CMK (cell line): Measurements from ENCODE around the gene EMP2.
A peak's percentile ranks its signal among the peaks of the same experiment; 100 is the strongest.
"Not testable (repeated sequence)": the region's sequence is repeated elsewhere in the genome, so short reads cannot be mapped to it uniquely, and the experiment has no call there.

ENCODE experiments used
- DNase-seq: peaks from one replicate; pipeline ENCODE4 v3.0.0-alpha.2; 2010; ENCODE audit warnings: low read depth

The EMP2 gene

DNA sequence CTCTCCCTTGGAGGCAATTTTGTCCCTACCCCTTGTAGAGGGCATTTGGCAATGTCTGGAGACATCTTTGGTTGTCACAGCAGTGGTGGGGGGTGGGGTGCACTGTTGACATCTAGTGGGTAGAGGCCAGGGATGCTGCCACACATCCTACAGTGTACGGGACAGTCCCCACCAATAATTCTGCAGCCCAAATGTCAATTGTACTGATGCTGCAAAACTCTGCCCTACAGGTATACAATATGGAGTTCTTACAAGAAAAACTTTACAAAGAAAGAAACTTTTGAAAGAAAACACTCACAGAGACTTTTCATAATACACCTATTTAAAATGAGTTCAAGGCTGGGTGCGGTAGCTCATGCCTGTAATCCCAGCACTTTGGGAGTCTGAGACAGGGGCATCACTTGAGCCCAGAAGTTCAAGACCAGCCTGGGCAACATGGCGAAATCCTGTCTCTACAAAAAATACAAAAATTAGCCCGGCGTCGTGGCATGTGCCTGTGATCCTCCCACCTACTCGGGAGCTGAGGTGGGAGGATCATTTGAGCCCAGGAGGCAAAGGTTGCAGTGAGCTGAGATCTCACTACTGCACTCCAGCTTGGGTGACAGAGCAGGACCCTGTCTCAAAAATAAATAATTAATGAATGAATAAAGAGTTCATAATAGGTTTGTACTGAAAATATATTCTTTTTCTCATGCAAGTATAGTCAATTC is 59.4 kb downstream of the EMP2 start:
- no peak for DNase-seq

DNA sequence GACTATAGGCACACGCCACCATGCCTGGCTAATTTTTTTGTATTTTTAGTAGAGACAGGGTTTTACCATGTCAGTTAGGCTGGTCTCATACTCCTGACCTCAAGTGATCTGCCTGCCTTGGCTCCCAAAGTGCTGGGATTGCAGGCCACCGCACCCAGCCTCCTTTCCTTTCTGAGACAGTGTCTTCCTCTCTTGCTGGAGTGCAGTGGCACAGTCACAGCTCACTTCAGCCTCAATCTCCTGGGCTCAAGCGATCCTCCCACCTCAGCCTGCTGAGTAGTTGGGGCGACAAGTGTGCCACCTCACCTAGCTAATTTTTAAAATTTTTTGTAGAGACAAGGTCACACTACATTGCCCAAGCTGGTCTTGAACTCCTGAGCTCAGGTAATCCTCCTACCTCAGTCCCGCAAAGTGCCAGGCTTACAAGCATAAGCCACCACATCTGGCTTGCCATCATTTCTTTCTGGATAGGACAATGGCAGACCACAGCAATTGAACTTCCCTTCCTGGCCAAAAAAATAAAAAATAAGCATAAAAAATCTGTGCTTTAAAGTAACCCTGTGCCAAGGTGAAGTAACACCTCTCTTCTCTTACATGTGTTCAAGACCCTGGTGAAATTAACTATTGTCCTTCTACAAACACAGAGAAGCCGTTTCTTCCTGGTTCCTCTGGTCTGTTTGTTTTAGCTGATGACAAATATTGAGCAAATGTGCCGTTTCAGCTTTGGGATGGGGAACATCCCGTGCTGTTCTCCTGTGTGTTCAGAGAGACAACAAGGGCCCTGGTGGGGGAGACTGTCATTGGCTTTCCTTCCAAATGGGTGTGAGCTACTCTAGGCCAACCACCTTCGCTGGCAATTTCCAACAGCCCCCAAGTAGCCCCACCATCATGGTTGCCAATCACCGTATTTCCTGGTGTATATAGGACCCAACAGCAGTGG is 60.2 kb downstream of the EMP2 start:
- no peak for DNase-seq

DNA sequence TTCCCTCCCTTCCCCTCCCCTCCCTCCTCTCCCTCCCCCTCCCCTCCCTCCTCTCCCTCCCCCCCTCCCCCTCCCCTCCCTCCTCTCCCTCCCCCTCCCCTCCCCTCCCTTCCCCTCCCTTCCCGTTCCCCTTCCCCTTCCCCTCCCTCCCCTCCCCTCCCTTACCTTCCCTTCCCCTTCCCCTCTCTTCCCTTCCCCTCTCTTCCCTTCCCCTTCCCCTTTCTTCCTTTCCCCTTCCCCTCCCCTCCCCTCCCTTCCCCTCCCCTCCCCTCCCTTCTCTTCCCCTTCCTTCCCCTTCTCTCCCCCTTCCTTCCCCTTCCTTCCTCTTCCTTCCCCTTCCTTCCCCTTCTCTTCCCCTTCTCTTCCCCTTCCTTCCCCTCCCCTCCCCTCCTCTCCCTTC is 61.1 kb downstream of the EMP2 start:
- DNase-seq = no peak

DNA sequence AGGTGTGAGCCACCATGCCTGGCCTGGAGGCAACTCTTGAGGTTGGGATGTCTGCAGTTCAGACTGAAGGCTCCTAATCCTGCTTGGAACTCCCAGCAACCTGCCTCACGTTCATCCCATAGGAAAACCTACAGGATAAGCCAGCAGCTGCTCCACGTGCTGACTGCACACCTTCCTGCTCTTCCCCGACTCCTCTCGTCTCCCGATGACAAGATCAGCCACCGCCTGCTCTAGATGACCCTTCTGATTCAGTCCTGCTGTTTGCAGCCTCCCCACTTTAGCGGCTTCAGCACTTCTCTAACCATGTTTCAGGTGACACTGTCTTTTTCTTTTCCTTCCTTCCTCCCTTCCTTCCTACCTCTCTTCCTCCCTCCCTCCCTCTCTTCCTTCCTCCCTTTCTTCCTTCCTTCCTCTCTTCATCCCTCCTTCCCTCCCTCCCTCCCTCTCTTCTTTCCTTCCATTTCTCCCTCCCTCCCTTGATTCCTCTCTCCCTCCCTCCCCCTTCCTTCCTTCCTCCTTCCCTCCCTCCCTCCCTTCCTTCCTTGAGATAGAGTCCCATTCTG is 61.8 kb downstream of the EMP2 start:
- no peak for DNase-seq

DNA sequence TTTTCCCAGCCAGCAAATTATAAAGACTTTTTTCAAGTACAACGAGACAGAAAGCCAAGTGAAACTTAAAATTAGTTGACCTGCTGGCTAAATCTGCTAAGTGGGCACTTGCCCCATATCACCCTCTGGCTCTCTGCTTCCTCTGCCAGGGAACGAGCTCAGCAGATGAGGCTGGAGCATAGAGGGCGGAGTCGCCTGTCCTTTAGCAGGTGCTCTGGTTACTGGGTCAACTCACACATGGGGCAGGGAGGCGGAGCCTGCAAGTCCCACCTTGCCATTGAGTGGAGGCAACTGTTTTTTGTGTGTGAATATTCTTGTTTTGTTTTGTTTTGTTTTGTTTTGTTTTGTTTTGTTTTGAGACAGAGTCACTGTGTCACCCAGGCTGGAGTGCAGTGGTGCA is 62.5 kb downstream of the EMP2 start:
- DNase-seq = no peak

DNA sequence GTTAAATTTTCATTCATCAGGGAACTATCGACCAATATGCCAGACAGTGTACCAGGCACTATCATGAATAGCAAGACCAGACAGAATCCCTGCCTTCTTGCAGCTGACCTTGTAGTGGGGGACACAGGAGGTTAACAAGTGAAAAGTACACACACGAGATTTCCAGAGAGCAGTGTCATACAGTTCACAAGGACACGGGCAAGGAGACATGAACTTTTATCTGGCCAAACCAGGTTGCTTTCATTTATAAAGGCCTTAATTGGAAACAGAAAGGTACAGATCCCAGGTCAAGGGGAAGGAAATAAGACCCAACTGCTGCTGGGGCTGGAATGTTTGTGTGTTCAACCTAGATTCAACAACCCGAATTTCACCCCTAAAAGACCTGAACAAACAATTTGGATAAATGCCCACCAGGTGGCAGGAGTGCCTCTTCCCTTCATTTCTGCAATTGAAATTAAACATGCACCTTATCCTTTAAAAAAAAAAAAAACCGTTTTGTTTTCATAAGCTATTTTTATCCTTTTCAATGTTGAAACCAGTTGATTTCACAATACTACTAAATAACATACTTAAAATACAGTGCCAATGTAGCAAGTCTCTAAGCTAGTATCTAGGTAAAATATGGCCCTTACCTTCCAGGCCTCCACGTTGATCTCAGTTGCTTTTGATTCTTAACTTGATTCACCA is 65.9 kb downstream of the EMP2 start:
- DNase-seq = no peak

DNA sequence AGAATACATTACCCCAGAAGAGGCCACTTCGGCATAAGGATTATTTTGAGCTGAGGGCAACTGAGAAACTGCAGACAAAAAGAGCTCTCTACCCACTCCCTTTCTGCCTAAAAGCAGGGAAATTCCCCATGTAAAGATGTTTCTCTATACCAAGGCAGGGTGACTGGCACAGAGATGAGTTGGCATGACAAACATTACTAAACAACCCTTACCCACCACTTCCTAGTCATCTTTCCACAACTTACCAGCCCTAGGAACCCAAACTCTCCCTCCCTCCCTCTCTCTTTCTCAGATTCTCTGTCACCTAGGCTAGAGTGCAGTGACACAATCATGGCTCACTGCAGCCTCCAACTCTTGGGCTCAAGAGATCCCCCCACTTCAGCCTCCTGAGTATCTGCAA is 68.6 kb downstream of the EMP2 start:
- no peak for DNase-seq

DNA sequence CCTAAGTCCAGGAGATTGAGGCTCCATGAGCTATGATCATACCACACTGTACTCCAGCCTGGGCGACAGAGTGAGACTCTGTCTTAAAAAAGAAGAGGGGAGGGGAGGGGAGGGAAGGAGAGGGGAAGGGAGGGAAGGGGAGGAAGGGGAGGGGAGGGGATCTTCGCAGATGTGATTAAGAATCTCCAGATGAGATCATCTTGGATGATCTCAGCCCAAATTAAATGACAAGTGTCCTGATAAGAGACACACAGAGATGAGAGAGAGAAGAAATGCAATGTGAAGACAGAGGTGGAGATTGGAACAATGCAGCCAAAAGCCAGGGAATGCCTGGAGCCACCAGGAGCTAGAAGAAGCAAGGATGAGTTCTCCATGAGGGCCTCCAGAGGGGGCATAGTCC is 70.1 kb downstream of the EMP2 start:
- no peak for DNase-seq

DNA sequence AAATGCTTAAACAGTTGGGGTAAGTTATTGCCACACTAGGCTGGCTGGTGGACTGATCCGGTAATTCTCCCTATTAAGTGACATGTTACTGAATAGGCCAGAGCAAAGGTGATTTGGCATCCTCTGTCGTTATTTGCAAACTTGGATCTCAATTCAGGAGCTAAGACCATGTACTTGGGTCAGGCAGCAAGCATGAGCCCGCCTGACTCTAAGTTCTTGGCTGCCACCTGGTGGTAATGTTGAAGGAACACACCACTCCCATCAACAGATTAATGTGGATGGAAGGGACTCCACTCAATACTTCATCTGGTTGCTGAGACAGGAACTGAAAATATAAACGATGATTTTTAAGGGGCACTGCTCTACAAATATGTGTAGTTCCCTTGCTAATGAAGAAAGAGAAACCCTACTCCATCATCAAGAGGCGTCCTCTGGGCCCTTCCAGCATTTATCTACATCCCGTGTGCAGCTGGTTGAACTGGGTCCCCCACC is 70.8 kb downstream of the EMP2 start:
- DNase-seq = peak; percentile 60

DNA sequence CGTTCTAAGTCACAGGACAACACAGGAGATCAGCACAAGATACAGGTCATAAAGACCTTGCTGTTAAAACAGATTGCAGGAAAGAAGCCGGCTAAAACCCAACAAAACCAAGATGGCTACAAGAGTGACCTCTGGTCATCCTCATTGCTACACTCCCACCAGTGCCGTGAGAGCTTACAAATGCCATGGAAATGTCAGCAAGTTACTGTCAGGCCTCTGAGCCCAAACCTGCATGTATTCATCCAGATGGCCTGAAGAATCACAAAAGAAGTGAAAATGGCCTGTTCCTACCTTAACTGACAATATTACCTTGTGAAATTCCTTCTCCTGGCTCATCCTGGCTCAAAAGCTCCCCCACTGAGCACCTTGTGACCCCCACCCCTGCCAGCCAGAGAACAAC is 75.1 kb downstream of the EMP2 start:
- DNase-seq = not testable (repeated sequence)

DNA sequence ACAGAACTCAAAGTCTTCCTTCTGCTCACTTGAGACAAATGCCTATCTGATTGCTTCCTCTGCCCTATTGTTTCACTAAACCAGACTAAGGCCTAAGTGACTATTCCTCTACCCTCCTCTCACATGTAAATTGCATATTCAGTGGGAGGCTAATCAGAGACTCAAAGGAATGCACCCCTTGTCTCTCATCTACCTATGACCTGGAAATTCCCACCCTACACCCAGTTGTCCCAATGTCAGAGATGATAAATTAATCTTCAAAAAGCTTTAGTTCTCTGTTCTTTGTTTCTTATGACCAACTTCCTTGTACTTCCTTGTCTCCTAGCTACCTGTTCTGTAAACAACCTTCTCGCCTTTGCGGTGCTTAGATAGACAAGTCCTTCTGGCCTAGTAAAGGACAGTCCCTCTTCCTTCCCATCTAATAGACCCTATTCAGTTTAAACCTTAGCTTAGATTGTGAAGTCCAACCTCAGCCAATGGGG is 76.0 kb downstream of the EMP2 start:
- DNase-seq = no peak

DNA sequence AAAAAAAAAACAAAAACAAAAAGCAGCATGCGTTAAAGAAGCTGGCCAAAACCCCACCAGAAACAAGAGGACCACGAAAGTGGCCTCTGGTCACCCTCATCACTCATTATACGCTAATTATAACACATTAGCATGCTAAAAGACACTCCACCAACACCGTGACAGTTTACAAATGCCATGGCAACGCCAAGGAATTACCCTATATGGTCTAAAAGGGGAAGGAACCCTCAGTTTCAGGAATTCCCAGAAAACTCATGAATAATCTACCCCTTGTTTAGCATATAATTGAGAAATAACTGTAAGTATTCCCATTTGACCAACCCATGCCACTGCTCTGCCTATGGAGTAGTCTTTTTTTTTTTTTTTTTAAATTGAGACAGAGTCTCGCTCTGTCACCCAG is 77.6 kb downstream of the EMP2 start:
- no peak for DNase-seq

DNA sequence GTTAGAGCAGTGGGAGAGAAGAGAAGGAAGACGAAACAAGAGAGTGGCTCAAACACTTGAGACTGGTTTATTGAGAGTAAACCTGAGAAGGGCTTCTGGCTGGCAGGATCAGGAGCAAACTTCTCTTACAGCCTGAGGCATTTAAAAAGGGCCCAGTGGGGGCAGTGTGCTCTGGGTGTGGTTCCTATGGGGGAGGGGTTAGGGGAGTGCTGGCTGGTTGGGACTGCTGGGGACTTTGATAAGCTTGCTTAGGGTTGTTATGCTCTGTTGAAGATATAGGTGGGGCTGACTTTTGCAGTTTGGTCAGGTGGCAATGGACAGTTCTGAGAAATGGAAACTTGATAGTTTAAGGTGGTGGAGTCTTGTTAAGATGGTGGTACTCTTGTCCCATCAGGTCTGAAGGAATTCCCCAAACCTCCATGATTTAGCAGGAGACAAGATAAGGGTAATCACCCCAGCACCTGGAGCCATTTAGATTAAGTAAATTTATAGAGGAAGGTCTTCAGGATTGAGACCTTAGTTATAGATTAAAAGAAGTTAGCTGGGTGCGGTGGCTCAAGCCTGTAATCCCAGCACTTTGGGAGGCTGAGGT is 79.3 kb downstream of the EMP2 start:
- DNase-seq = peak; percentile 45

DNA sequence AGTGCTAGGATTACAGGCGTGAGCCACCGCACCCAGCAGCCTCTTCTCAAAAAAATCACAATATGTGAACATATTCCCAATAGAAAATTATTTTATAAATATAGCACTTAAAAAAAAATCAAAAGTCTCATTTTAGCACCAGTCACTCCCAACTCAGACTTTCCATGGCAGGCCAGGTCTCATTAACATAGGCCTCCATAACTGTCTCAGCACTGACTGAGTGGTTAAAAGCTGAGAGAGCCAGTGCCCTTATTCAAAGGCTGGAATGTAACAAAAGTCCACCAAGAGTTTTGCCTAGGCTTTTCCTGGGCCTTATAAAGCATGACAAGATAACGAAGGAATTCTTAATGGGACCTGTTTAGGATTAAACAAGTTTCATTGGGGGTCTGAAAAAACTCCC is 79.8 kb downstream of the EMP2 start:
- no peak for DNase-seq

DNA sequence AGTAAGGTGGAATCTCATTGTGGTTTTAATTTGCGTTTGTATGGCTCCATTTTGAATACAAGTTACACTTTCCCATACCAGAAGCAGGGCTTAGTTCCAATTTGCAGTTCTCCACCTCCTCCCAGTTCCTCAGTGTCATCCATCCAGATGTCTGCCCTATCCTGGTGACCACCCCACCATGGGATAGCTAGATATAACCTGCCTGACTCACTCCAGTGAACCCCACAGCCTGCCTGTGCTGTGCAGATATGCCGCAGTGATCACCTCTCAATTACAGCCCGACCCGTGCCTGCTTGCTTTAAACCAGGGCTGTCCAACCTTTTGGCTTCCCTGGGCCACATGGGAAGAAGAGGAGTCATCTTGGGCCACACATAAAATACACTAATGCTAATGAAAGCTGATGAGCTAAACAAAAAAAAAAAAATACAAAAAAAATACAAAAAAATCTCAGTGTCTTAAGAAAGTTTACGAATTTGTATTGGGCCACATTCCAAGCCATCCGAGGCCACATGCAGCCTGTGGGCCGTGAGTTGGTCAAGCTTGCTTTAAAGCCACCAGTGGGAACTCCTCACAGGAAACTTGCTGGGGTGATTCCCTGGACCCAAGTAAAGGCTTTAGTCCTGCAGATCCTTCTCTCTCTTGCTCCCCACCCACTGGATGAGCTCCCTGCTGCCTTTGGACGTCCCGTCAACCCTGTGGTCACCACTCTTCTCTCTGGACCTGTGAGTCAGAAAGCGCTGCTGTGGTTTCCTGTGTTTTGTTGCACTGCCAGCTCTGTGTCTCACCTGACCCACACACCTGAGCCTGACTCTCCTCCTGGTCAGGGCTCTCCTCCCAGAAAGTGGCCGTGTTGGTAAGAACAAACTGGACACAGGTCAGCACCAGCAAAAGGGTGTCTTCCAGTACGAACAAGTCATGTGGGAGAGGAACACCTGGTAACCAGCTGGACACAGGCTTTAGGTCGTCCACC is 83.0 kb downstream of the EMP2 start:
- DNase-seq = no peak

DNA sequence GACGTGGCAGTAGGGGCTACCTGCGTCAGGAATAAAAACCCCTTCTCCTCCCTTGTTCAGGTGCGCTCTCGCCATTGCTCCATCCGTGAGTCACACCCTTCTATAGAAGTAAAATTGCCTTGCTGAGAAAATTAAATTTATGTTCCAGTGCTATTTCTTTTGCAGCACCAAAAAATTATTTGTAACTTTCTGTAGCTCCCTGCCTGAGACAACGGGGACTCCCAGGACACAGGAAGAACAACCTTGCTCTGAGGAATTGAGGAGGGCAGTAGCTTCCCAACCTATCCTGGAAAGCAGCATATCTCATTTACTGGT is 85.4 kb downstream of the EMP2 start:
- DNase-seq = no peak

DNA sequence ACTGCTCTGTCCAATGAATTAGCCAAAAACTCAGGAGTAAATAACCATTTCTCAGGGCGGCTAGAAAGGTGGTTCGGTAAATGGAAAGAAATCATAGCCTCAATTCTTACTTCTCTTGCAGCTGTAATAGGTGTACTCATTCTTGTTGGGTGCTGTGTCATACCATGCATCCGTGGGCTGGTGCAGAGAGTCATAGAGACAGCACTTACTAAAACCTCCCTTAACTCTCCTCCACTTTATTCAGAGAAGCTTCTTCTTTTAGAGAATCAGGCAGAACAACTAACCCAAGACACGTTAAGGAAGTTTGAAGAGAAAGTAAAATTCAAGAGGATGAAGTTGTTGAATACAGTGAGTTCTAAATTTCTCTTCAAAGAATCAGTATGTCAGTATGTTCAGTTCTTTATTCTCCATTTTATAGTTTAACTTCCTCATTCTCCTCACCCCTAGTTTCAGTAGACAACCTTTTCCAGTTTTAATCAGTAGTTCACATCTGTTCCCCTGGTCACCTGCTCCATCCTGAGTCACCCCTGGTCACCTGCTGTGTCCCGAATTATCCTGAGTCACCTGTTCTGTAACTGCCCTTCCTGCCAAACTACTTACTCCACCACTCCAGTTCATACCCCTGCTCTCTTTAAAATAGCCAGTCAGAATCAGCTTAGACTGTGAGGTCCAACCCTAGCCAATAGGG is 85.9 kb downstream of the EMP2 start:
- no peak for DNase-seq

DNA sequence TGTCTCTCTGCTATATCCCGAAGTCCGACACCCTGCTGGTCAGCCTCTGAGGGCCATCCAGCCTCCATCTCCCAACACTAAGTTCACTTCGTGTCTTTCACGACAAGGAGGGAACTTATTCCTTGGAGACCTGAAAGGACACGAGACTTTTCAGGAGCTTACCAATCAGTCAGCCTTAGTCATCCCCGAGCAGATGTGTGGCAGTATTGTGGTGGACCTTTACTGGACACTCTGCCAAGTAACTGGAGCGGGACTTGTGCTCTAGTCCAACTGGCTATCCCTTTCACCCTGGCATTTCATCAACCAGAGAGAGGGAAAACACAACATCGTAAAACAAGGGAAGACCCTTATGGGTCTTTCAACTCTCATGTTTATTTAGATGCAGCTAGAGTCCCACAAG is 87.1 kb downstream of the EMP2 start:
- no peak for DNase-seq

DNA sequence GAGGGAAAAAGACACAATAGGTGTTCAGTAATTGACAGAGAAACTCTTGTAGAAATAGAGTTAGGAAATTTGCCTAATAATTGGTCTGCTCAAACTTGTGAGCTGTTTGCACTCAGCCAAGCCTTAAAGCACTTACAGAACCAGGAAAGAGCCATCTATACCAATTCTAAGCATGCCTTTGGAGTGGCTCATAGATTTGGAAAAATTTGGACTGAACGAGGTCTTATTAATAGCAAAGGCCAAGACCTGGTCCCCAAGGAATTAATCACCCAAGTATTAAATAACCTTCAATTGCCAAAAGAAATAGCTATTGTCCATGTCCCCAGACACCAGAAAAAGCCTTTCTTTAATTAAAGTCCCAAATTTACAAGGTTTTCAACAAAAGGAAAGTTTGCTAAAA is 90.3 kb downstream of the EMP2 start:
- DNase-seq = no peak

DNA sequence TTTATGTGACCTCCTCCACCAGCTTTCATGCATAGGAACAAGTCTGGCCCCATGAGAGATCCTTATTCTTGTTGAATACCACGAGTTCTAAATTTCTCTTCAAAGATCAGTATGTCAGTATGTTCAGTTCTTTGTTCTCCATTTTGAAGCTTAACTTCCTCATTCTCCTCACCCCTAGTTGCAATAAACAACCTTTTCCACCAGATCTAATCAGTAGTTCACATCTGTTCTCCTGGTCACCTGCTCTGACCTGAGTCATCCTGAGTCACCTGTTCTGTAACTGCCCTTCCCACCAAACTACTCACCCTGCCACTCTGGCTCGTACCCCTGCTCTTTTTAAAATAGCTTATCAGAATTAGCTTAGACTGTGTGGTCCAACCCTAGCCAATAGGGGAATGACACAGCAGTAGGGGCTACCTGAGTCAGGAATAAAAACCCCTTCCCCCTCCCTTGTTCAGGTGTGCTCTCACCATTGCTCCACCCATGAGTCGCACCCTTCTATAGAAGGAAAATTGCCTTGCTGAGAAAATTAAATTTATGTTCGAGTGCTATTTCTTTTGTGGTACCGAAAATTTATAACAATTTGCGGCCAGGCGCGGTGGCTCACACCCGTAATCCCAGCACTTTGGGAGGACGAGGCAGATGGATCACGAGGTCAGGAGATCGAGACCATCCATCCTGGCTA is 94.6 kb downstream of the EMP2 start:
- no peak for DNase-seq
